HEK293T (cell line): ENCODE measurements around the gene MRPL21.
"Not testable (repeated sequence)": the region's sequence is repeated elsewhere in the genome, so short reads cannot be mapped to it uniquely, and the experiment has no call there.

Source experiments
- BHLHE40 ChIP-seq: fragments of 450-650 bp; IDR thresholded peaks from 2 replicates; pipeline ENCODE4 v1.6.1; 2016; ENCODE audit warnings: mild to moderate bottlenecking, moderate library complexity, borderline replicate concordance
- FOXM1 ChIP-seq: fragments of 450-650 bp; IDR thresholded peaks from 2 replicates; pipeline ENCODE4 v1.6.1; 2017; ENCODE audit warnings: mild to moderate bottlenecking, borderline replicate concordance
- HDGF ChIP-seq: fragments of 450-650 bp; IDR thresholded peaks from 2 replicates; pipeline ENCODE4 v1.6.1; 2017; ENCODE audit warnings: antibody characterized with exemption, borderline replicate concordance
- NFRKB ChIP-seq: fragments of 450-650 bp; IDR thresholded peaks from 2 replicates; pipeline ENCODE4 v1.6.1; 2016; ENCODE audit warnings: mild to moderate bottlenecking, moderate library complexity
- SP1 ChIP-seq: fragments of 450-650 bp; IDR thresholded peaks from 2 replicates; pipeline ENCODE4 v1.6.1; 2017
- ZNF384 ChIP-seq: fragments of 450-650 bp; IDR thresholded peaks from 2 replicates; pipeline ENCODE4 v1.6.1; 2016

DNA sequence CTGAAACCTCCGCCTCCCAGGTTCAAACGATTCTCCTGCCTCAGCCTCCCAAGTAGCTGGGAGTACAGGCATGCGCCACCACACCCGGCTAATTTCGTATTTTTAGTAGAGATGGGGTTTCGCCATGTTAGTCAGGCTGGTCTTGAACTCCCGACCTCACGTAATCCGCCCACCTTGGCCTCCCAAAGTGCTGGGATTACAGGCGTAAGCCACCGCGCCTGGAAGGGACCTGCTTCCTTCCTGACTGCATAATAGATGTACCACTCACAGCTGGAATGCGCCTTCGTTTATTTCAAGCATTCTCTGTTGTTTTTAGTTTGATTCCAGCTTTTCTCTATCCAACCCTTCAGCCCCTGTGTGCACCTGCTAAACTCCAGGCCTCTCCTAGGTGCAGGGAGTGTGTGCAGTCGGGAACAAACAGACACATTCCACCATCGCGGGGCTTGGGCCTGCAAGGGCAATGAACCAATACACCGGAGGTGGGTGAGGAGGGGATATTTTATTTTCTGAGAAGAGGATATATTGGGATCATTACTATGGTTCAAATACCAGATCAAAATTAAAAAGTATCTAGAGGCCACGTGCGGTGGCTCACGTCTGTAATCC lies 47.1 kb downstream of the MRPL21 start:
- not testable (repeated sequence) for TF ChIP-seq SP1, FOXM1, ZNF384, HDGF, BHLHE40, NFRKB
